ENCODE results near the gene WDR13.
A peak's percentile ranks its signal among the peaks of the same experiment; 100 is the strongest.
"Not testable (repeated sequence)": the region's sequence is repeated elsewhere in the genome, so short reads cannot be mapped to it uniquely, and the experiment has no call there.

The WDR13 gene

DNA sequence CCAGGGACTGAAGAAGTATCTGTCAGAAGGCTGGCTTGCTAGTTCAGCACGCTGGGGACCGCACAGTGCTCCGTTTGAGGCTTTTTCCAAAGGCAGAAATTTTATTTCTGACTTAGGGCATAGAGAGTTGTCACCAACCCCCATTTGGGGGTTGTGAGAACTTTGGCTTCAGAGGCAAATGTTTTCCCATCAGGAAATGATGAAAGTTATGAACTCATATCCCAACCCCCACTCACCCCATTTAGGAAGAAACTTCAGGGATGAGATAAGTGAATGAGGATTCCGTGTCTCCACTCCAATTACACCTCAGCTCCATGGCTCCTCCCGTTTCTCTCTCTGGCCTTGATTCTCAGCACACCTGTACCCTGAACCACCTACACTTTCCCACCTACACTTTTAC is 4.3 kb upstream of the WDR13 start:
- DNase-seq (ENCODE audit: low read depth in 1 of 2, low spot score in 1 of 2) = no peak

DNA sequence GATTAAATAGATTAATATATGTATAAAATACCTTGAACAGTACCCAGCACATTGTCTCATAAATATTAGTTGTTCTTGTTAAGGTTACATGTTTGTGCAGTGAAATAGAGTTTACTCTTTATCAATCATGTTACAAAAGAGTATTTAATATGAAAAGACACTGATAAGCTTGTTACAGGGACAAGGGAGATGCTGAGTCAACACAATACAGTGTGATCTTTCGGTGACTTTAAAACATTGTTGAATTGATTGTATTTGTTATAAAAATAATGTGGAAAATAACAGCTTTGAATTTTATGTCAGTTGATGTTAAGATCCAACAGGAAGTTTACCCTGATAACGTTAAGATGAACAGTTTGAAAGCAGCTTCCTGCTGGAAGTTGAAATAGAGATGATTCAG is 1.4 kb upstream of the WDR13 start:
- DNase-seq (ENCODE audit: low read depth in 1 of 2, low spot score in 1 of 2) = no peak

DNA sequence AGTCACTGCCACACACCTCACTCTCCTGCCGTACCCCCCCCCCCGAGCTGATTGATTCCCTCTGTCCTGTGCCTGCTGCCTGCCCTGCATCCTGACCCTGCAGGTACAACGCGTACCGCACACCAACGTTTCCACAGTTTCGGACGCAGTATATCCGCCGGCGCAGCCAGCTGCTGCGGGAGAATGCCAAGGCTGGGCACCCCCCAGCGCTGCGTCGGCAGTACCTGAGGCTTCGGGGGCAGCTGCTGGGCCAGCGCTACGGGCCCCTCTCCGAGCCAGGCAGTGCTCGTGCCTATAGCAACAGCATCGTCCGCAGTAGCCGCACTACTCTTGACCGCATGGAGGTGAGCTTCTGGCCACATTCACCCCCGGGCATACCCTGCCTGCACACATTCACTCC is 1.3 kb downstream of the WDR13 start:
- no peak for DNase-seq (ENCODE audit: low read depth in 1 of 2, low spot score in 1 of 2)

DNA sequence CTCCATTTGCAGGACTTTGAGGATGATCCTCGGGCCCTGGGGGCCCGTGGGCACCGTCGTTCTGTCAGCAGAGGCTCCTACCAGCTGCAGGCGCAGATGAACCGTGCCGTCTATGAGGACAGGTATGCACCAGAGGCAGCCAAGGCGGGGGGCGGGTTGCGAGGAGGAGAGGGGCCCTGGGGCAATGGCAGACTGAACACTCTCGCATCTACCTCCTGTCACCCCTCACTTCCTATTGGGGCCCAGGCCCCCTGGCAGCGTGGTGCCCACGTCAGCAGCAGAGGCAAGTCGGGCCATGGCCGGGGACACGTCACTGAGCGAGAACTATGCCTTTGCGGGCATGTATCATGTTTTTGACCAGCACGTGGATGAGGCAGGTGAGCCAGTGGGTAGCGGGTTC is 2.0 kb downstream of the WDR13 start:
- no peak for DNase-seq (ENCODE audit: low read depth in 1 of 2, low spot score in 1 of 2)

DNA sequence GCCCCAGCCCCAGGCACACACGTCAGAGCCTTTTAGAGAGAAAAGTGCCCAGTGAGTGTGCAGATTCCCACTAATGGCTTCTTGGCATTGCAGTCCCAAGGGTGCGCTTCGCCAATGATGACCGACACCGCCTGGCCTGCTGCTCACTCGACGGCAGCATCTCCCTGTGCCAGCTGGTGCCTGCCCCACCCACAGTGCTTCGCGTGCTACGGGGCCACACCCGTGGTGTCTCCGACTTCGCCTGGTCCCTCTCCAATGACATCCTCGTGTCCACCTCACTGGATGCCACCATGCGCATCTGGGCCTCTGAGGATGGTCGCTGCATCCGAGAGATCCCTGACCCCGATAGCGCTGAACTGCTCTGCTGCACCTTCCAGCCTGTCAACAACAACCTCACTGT is 2.9 kb downstream of the WDR13 start:
- DNase-seq (ENCODE audit: low read depth in 1 of 2, low spot score in 1 of 2) = no peak

DNA sequence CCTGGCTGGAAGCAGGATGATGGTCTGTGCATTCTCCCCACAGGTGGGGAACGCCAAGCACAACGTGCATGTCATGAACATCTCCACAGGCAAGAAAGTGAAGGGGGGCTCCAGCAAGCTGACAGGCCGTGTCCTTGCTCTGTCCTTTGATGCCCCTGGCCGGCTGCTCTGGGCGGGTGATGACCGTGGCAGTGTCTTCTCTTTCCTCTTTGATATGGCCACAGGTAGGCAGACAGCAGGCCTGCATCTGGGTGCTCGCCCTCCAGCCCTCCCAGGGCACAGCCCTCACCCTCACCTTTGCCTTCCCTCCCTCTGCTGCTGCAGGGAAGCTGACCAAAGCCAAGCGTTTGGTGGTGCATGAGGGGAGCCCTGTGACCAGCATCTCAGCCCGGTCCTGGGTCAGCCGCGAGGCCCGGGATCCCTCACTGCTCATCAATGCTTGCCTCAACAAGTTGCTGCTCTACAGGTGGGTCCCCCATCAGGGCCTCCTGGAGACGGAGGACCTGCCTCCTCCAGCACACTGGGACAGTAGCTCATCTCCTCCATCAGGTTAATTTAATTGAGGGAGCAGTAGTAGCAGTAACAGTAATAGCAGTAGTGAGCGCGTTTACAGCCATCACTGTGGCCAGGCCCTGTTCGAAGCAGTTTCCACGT is 4.6 kb downstream of the WDR13 start:
- no peak for DNase-seq (ENCODE audit: low read depth in 1 of 2, low spot score in 1 of 2)

DNA sequence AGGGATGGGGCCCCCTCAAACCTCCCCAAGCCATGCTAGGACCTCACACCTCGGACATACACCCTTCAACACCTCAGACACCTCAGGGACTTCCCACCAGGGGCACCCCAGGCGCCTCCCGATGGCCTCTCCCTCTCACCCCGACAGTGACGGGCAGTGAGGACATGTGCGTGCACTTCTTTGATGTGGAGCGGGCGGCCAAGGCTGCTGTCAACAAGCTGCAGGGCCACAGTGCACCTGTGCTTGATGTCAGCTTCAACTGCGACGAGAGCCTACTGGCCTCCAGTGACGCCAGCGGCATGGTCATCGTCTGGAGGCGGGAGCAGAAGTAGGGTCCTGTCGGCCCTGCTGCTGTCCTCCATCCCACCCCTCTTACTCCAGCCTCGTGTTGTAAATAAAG is 7.4 kb downstream of the WDR13 start:
- no peak for DNase-seq (ENCODE audit: low read depth in 1 of 2, low spot score in 1 of 2)

DNA sequence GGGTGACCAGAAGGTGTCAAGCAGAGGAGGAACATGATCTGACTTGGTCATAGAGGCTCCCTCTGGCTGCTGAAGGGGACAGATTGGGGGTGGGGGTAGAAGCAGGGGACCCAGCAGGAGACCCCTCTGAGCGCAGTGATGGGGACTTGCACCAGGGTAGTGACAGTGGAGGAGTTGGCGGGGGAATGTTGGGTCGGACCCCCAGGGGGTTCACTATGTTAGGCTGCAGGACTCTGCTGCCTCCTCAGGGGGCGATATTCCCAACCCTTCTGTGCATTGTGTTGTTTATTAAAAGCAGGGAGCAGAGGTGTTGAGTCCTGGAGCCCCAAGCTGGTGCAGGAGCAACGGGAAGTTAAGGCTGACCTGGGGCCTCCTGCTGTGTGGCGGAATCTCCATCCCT is 8.8 kb downstream of the WDR13 start:
- no peak for DNase-seq (ENCODE audit: low read depth in 1 of 2, low spot score in 1 of 2)

DNA sequence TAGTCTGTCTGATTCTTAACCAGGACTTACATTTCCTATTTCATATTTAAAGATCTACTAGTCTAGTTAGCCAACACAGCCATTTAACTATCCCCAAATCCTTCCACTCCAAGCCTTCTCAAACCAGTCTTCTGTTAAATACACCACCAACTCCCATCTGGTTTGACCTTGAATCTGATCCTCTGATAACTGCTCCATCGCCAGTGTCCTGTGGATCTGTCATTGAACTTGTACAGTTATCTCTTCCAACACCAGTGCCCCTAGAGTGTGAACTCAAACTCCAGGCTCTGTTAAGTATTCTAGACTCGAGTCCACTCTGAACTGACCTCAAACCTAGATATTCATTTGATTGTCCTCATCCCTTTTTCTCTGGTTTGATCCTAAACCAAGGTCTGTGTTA is 14.4 kb downstream of the WDR13 start:
- no peak for DNase-seq (ENCODE audit: low read depth in 1 of 2, low spot score in 1 of 2)

DNA sequence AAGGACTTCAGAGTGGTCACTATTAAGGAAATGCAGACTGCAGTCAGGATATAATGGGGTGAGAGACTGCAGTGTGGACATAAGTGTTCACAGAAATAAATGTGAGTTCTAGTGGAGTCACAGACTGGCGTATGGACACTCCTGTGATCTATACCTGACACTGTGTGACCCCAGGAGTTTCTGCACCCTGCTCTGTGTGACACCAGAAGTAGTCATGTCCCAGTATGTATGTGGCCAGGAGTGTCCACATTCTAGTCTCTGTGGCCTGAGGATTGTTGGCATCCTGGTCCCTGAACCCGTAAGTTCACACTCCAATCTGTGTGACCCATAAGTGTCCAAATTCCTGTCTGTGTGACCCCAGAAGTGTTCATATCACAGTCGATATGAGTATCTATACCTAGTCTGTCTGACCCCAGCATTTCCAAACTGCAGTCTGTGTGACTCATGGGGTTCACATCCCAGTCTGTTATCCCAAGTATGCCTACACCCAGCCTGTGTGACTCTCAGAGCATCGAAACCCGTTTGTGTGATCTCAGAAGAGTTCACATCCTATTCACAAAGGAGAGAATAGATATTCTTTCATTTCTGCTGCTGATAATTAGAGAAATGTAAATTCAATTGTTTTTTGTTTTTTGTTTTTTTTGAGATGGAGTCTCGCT is 16.3 kb downstream of the WDR13 start:
- no peak for DNase-seq (ENCODE audit: low read depth in 1 of 2, low spot score in 1 of 2)

DNA sequence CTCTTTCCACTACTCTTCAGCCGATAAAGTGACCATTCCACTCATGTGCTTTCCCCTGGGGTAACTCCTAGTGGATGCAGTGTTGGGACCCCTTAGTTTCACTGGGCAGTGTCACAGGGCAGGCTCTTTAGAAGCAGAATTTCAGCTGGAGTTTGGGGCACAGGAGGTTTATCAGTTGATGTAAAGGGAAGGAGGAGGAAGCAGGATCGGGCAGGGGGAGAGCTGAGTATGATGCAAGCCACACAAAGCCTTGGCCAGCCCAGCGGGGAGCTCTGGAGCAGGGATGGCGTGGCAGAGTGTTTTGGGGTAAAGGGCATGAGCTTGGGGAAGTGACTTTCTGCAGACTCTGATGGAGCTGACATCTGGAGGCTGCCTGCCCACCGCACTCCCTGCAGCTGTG is 19.3 kb downstream of the WDR13 start:
- no peak for DNase-seq (ENCODE audit: low read depth in 1 of 2, low spot score in 1 of 2)

DNA sequence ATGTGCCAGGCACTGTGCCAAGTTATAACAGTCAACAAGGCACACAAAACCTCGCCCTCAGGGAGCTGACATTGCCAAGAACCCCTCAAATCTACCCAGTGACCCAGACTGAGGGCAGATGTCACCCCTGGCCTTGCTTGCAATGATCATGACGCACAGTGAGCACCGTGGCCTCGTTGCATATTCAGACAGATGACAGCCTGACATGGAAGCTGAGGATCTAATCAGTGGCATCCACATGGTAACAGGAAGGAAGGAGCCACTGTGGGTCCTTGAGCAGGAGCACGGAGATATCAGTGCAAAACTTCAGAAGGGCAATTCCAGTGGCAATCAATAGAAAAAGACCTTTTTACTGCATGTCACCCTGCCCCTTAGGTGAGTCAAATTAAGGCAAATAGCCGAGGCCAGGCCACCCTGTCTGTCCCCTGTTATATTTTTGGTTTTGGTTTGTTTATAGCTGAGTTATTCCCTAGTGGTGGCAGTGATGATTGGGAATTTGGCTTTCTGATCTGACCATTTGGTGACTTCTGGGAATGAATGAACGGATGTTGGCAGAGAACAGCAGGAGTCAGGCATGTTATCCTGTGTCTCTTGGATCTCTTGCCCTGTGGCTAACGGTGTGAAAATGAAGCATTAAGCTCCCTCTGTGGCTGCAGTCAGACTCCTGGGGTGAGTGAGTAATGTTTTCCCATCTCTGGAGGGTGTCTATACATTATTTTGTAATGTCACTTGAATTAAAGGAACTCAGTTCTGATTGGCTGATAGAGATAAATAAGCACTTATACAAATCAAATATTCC is 20.4 kb downstream of the WDR13 start:
- DNase-seq (ENCODE audit: low read depth in 1 of 2, low spot score in 1 of 2) = no peak

DNA sequence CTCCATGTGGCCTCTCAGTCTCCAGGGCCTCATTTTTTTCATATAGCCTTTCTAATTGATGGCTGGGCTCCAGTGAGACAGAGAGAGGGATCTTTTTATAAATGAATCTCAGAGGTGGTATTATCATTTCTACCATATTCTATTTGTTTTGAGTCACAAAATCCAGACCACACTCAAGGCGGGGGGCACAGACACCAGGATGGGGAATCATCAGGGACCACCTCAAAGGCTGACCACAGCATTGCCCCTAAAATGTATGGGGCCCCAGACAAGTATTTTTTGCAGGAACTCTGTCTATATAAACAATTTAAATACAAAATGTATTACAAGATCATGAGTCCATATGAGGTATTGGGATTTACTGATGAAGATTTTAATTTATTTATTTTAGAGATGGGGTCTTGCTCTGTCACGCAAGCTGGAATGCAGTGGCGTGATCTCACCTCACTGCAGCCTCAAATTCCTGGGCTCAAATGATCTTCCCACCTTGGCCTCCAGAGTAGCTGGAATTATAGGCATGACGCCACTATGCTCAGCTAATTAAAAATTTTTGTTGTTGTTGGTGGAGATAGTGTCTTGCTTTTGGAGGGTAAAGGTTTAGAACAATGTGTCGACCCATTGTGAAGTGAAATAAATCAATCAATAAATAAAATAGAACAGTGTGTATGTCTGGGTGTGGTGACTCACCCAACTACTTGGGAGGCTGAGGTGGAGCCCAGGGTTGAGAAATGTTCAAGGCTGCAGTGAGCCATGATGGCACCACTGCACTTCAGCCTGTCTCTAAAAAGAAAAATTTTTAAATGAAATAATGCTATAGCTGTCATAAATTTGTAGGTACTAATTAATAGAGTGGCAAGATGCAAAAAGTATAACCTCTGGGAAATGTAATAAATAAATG is 29.4 kb downstream of the WDR13 start:
- no peak for DNase-seq (ENCODE audit: low read depth in 1 of 2, low spot score in 1 of 2)

DNA sequence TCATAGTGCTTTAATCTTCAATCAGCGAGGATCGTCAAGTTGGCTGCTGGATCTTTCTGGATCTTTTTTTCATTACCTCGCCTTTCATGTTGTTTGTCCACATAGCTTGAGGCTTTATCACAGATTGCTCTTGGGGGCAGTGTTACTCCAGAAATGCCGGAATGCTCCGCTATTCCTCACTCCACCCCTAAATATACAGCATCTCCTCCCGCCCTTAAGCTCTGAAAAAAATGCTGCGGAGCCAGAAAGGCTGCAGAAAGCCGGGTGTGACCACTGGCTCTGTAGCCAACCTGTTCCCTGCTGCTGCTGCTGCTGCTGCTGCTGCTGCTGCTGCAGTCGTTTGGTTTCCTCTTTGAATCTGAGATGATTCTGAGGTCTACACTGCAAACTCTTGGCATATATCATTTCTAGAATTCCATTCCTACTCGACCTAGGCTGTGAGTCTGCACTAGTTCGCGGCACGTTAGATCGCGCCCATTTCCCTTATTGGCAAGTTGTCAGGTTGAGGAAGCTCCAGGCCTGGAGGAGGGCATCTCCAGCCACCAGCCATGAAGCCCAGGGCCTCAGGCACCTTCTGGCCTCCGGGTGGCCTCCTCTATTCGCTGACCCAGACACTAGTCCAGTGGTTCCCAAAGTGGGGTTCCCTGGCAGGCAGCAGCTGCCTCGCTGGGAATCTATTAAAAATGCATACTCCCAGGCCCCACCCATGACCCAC is 34.2 kb downstream of the WDR13 start:
- peak; percentile 17 to 39 for DNase-seq (ENCODE audit: low read depth in 1 of 2, low spot score in 1 of 2)

DNA sequence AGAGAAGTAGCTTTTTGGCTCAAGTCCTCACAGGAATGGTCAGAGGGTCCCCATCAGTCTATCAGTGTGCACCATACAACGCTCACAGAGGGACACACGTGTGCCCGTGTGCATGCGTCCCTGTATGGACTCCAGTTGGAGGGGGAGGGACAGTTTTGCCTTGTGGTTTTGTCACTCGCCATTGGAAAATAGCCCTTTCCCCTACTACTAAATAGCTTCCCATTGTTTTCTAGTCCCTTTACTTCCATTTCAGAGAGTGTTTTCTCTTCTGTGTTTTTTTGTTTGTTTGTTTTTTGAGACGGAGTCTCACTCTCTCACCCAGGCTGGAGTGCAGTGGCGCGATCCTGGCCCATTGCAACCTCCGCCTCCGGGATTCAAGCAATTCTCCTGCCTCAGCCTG is 34.9 kb downstream of the WDR13 start:
- no peak for DNase-seq (ENCODE audit: low read depth in 1 of 2, low spot score in 1 of 2)

DNA sequence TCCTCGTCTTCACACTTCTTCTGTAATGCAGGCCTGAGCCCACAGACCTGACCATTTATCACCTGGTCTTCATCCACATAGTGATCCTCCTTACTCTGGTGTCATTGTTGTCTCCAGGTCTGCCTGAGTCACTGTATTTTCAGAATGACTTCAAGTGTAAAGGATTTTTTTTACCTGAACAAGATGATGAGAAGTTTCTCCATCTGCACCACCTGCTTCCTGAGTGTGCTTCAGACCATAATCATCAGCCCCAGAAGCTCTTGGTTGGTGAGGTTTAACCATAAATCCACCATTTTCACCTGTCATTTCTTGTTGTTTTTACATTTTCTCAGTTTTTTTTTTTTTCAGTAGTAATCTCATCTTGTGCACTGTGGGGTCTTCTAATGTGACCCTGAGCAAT is 39.0 kb downstream of the WDR13 start:
- DNase-seq (ENCODE audit: low read depth in 1 of 2, low spot score in 1 of 2) = no peak

DNA sequence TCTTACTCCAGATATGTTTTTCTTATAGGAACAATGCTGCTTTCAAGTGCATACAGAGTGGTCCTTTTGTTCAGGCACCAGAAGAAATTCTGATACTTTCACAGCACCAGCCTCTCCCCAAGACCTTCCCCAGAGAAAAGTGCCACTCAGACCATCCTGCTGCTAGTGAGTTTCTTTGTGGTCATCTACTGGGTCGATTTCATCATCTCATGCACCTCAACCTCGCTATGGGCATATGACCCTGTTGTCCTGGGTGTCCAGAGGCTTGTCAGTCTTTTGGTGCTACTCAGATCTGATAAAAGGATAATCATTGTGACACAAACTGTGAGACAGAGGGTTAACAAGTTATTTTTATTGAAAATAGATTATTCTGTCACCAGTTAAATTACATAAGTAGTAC is 39.5 kb downstream of the WDR13 start:
- no peak for DNase-seq (ENCODE audit: low read depth in 1 of 2, low spot score in 1 of 2)

DNA sequence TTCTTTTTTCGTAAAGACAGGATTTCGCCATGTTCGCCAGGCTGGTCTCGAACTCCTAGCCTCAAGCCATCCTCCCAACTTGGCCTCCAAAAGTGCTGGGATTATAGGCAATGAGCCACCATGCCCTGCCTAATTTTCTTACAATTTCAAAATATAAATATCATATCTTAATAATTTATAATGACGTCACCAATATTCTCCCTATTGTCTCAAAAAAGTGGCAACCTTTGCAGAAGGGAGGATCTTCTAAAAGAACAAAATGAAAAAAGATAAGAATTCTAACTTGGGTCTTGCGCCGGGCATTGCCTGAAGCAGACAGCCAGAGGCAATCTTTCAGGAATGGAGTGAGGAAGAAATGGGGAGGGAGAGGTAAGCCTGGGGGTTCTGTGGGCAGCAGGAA is 48.4 kb downstream of the WDR13 start:
- DNase-seq (ENCODE audit: low read depth in 1 of 2, low spot score in 1 of 2) = no peak

DNA sequence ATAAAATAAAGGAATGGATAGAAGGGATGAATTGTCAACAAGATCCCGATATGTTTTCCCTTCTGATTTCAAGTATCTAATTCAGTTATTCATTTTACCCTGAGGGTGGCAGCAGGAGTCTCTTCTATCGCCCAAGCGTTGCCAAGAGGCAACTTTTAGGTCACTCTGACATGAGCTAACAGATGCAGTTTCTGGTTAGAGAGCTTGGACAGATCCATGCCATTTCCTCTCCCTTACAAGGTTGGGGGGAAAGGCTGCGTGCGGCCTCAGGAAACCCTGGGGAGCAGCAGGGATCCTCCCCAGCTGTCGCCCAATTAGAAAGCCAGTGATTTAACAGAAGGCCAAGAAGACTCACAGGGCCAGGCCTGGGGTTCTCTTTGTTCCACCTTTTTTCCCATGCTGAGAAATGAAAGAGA is 51.1 kb downstream of the WDR13 start:
- peak in 1 of 2 donors; percentile 0 for DNase-seq (ENCODE audit: low read depth in 1 of 2, low spot score in 1 of 2)

DNA sequence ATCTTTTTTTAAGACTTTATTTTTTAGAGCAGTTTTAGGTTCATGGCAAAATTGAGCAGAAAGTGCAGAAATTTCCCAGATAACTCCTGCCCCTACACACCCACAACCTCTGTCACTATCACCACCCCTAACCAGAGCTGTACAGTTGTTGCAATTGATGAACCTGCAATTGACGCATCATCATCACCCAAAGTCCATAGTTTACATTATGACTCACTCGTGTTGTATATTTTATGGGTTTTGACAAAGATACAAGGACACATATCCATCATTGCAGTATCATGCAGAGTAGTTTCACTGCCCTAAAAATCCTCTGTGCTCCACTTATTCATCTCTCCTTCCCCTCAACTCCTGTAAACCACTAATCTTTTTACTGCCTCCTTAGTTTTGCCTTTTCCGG is 51.8 kb downstream of the WDR13 start:
- no peak for DNase-seq (ENCODE audit: low read depth in 1 of 2, low spot score in 1 of 2)

DNA sequence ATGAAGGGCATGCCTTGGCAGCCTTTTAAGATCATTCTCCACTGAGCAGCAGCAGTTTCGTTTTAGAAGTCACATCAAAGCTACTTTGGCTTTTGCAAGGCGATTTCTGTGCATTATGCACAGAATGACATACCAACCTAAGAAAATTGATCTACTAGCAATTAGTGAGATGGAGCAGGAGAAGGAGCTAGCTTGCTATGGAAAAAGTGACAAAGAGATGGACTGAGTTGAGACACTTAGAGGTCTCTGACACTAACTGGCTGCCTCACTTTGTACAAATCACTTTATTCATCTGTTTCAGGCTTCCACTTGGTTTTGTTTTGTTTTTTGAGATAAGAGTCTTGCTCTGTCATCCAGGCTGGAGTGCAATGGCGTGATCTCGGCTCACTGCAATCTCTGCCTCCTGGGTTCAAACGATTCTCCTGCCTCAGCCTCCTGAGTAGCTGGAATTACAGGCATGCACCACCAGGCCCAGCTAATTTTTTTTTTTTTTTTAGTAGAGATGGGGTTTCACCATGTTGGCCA is 54.8 kb downstream of the WDR13 start:
- not testable (repeated sequence) for DNase-seq (ENCODE audit: low read depth in 1 of 2, low spot score in 1 of 2)

All from activated CD4-positive, alpha-beta T cell treated with anti-CD3 and anti-CD28 coated beads, Interleukin-2, amount 50 U/mL, for 24 hours (primary cell).